Osteocyte (in vitro differentiated cells): Measurements from ENCODE around the gene VGLL3. TPM values are rescaled to one million over a fixed set of nuclear protein-coding genes. Genes with fewer than 3 reads are reported as not detected.

Experiments used
- DNase-seq: peaks from one replicate; pipeline ENCODE4 v3.0.0; 2021; ENCODE audit warnings: mixed read lengths; ENCODE audit not compliant: unreplicated experiment; ENCODE audit errors: extremely low spot score
- H3K27ac Mint-ChIP-seq: one replicate; pipeline ENCODE4 v1.8.0; 2021; ENCODE audit warnings: mild to moderate bottlenecking, mixed read lengths; ENCODE audit not compliant: unreplicated experiment
- H3K27me3 Mint-ChIP-seq: one replicate; pipeline ENCODE4 v1.8.0; 2021; ENCODE audit warnings: mixed read lengths; ENCODE audit not compliant: unreplicated experiment
- H3K36me3 Mint-ChIP-seq: one replicate; pipeline ENCODE4 v1.8.0; 2021; ENCODE audit warnings: mixed read lengths; ENCODE audit not compliant: unreplicated experiment
- H3K4me1 Mint-ChIP-seq: one replicate; pipeline ENCODE4 v1.8.0; 2021; ENCODE audit warnings: mixed read lengths; ENCODE audit not compliant: unreplicated experiment
- H3K4me3 Mint-ChIP-seq: one replicate; pipeline ENCODE4 v1.8.0; 2021; ENCODE audit warnings: mild to moderate bottlenecking, moderate library complexity, mixed read lengths; ENCODE audit not compliant: unreplicated experiment
- H3K9me3 Mint-ChIP-seq: one replicate; pipeline ENCODE4 v1.8.0; 2021; ENCODE audit warnings: mixed read lengths; ENCODE audit not compliant: unreplicated experiment
- CTCF ChIP-seq: fragments of 200-600 bp; sonication (generic); IDR thresholded peaks from 2 replicates; pipeline ENCODE4 v1.5.0; 2021; ENCODE audit warnings: antibody characterized with exemption, mild to moderate bottlenecking, moderate library complexity
- total RNA-seq: library from RNA; stranded (reverse); gene quantifications from 2 replicates; pipeline ENCODE4 v1.2.1, GENCODE V29; 2021

VGLL3 gene
- total RNA-seq, 1 donor from 2014 or later: 587 TPM

DNA sequence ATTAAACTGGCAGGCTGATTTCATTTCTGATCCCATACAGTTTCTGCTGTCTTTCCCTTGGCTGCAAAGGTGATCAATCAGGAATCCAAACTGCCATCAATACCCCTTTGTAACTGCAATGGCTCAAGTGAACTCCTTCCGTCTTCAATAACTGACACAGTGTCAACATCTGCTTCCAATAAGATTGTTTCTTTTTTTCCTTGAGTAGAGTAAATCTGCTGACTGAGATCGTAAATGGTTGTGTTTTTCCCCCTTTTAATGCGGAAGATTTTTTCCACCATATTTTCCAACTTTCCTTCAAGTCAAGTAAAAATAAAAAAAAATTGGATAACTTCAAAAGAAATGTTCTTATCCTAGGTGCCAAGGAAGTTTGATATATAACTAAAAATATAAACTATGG lies 48.7 kb downstream of the VGLL3 start:
- H3K4me1 Mint-ChIP-seq: peaks cover 86% of the 10 kb centered on the region
- DNase-seq: no peak
- H3K27me3 Mint-ChIP-seq: no peaks in the 10 kb centered on the region
- H3K4me3 Mint-ChIP-seq: no peak overlapping the region
- peak overlapping the region; percentile 70 for H3K27ac Mint-ChIP-seq
- no peaks in the 10 kb centered on the region for H3K9me3 Mint-ChIP-seq
- peaks cover 74% of the 10 kb centered on the region for H3K36me3 Mint-ChIP-seq
- no peak for TF ChIP-seq CTCF

- no peak for DNase-seq
- no peak for TF ChIP-seq CTCF
- H3K4me3 Mint-ChIP-seq: peak overlapping the region; percentile 8
- peaks cover 46% of the 10 kb centered on the region for H3K36me3 Mint-ChIP-seq
- peaks cover 6% of the 10 kb centered on the region for H3K9me3 Mint-ChIP-seq
- H3K27me3 Mint-ChIP-seq: no peaks in the 10 kb centered on the region
- peak overlapping the region; percentile 90 for H3K27ac Mint-ChIP-seq
- peaks cover 88% of the 10 kb centered on the region for H3K4me1 Mint-ChIP-seq
These were observed 52.4 kb downstream of the VGLL3 start for GRCh38 chr3:86938416-86939105.

DNA sequence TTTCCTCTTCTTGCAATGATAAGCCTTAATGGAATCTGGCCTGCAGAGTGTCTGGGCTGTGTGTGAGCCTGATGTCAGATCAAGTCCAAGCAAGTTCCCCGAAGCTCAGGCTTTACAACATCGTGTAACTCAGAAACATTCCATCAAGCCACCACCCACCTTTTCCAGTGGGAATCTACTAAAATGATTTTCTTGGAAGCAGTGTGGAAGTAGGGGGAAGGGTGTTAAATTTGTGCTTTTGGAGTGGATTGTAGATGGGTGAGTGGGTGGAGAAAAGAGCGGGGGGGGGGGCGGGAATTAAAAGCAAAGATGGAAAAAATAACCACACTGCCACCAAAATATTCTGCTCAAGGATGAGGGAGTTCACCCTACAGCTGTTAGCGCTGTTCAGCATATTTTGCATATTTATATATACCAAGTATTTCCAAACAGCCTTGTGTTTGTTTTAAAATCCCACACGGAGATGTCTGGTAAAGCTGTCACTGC lies 53.6 kb downstream of the VGLL3 start:
- peak overlapping the region; percentile 90 for H3K27ac Mint-ChIP-seq
- TF ChIP-seq CTCF: no peak
- H3K4me1 Mint-ChIP-seq: peaks cover 87% of the 10 kb centered on the region

GRCh38 chr3:86934851-86935250 lies 56.1 kb downstream of the VGLL3 start:
- peak overlapping the region; percentile 90 for H3K27ac Mint-ChIP-seq
- peaks cover 96% of the 10 kb centered on the region for H3K4me1 Mint-ChIP-seq
- no peak for TF ChIP-seq CTCF
- peaks cover 22% of the 10 kb centered on the region for H3K36me3 Mint-ChIP-seq
- H3K27me3 Mint-ChIP-seq: no peaks in the 10 kb centered on the region
- peaks cover 6% of the 10 kb centered on the region for H3K9me3 Mint-ChIP-seq
- H3K4me3 Mint-ChIP-seq: no peak overlapping the region
- DNase-seq: no peak

More for the DNA sequence above, 53.6 kb downstream of the VGLL3 start:
- no peak for DNase-seq
- no peaks in the 10 kb centered on the region for H3K27me3 Mint-ChIP-seq
- peak overlapping the region; percentile 27 for H3K4me3 Mint-ChIP-seq
- H3K9me3 Mint-ChIP-seq: peaks cover 6% of the 10 kb centered on the region
- H3K36me3 Mint-ChIP-seq: peaks cover 36% of the 10 kb centered on the region

DNA sequence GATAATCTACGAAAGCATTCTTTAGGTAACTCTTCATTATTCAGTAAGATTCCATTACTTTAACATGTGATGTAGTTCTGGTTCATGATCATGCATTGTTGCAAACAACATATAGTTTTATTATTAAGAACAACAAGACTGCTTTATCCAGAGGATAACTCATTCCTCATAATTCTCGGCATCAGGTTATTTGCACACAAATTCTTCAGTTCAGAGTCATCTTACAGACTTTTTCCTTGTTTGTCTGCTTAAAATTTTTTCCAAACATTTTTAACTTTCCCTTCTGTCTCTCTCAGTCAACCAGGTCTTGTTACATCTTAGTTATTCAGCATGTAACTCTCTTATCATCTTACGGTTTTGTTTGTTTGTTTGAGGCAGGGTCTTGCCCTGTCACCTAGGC lies 60.1 kb downstream of the VGLL3 start:
- Mint-ChIP-seq H3K9me3 (no peaks in the 10 kb centered on the region), H3K36me3 (peaks cover 2% of the 10 kb centered on the region), H3K27me3 (no peaks in the 10 kb centered on the region), H3K4me1 (peaks cover 71% of the 10 kb centered on the region), H3K4me3 (no peak overlapping the region), H3K27ac (peak overlapping the region; percentile 91)
- no peak for TF ChIP-seq CTCF
- DNase-seq: no peak
